Measurements from ENCODE around the gene HEATR3. TPM values are rescaled to one million over a fixed set of nuclear protein-coding genes. Genes with fewer than 3 reads are reported as not detected.

HEATR3 gene
- polyA plus RNA-seq, 3 donors: 10.4 to 40.6 (median 10.7) TPM

GRCh38 chr16:50096791-50097190 is 31.0 kb downstream of the HEATR3 start:
- Histone ChIP-seq H3K4me1 (ENCODE audit: control insufficient read depth in 1 of 2, insufficient read depth in 2 of 2, low read length in 2 of 2) (peaks cover 19% of the 10 kb centered on the region in 2 donors), H3K4me3 (replicated peaks in 1 of 3; ENCODE audit: low read depth in 2 of 3, low read length in 3 of 3) (no peak overlapping the region), H3K4me2 (replicated peaks; ENCODE audit: extremely low read depth, low read length, poor library complexity, severe bottlenecking) (no peak overlapping the region), H4K20me1 (ENCODE audit: insufficient read depth, low read length) (no peaks in the 10 kb centered on the region), H3K9ac (ENCODE audit: insufficient read depth, low read length, poor library complexity, severe bottlenecking) (no peak overlapping the region), H3K27ac (ENCODE audit: low read depth in 1 of 2, low read length in 2 of 2) (peak overlapping the region in 1 of 2 donors; percentile 11), H3K9me3 (replicated peaks in 1 of 2; ENCODE audit: control insufficient read depth in 1 of 2, insufficient read depth in 1 of 2, low read length in 2 of 2) (no peaks in the 10 kb centered on the region), H2AFZ (ENCODE audit: insufficient read depth, low read depth, low read length, poor library complexity, severe bottlenecking) (no peak overlapping the region), H3K79me2 (ENCODE audit: insufficient read depth, low read length) (no peaks in the 10 kb centered on the region), H3K27me3 (ENCODE audit: control insufficient read depth in 2 of 2, insufficient read depth in 2 of 2, low read length in 2 of 2) (no peaks in the 10 kb centered on the region), H3K36me3 (replicated peaks in 1 of 2; ENCODE audit: control insufficient read depth in 1 of 2, insufficient read depth in 2 of 2, low read length in 2 of 2) (peaks cover 42 to 62% of the 10 kb centered on the region in 2 donors)
- no peak overlapping the region for H3K4me3 Mint-ChIP-seq
- H3K9me3 Mint-ChIP-seq: no peaks in the 10 kb centered on the region
- peak overlapping the region in 4 of 7 donors; percentile 1 to 68 (median 42) for H3K27ac Mint-ChIP-seq
- DNase-seq: no peak
- H3K27me3 Mint-ChIP-seq (ENCODE audit: low read depth in 3 of 3): peaks cover 0 to 2% (median 0%) of the 10 kb centered on the region in 3 donors
- no CpG with 5 or more reads among the region's 3 CpGs for WGBS (ENCODE audit: insufficient coverage)
- TF ChIP-seq CTCF (IDR thresholded peaks at IDR 0.05): no peak
- H3K4me1 Mint-ChIP-seq: peaks cover 22% of the 10 kb centered on the region
- H3K36me3 Mint-ChIP-seq: peaks cover 50 to 79% of the 10 kb centered on the region in 2 donors
- intact Hi-C loops (cut with micrococcal nuclease): loop anchor here in 1 of 2 donors (10.0 kb wide), 1 partner anchor 178 kb away; no protein-coding TSS in a partner anchor

GRCh38 chr16:50099957-50100648 is 34.3 kb downstream of the HEATR3 start:
- H3K36me3 Mint-ChIP-seq: peaks cover 64 to 87% of the 10 kb centered on the region in 2 donors
- H3K27ac Mint-ChIP-seq: peak overlapping the region in 2 of 7 donors; percentile 56 to 63
- Histone ChIP-seq H3K9me3 (replicated peaks in 1 of 2; ENCODE audit: control insufficient read depth in 1 of 2, insufficient read depth in 1 of 2, low read length in 2 of 2) (no peaks in the 10 kb centered on the region), H3K4me2 (replicated peaks; ENCODE audit: extremely low read depth, low read length, poor library complexity, severe bottlenecking) (no peak overlapping the region), H3K36me3 (replicated peaks in 1 of 2; ENCODE audit: control insufficient read depth in 1 of 2, insufficient read depth in 2 of 2, low read length in 2 of 2) (peaks cover 75 to 93% of the 10 kb centered on the region in 2 donors), H3K27ac (ENCODE audit: low read depth in 1 of 2, low read length in 2 of 2) (peak overlapping the region in 1 of 2 donors; percentile 26), H3K4me3 (replicated peaks in 1 of 3; ENCODE audit: low read depth in 2 of 3, low read length in 3 of 3) (no peak overlapping the region), H2AFZ (ENCODE audit: insufficient read depth, low read depth, low read length, poor library complexity, severe bottlenecking) (no peak overlapping the region), H3K9ac (ENCODE audit: insufficient read depth, low read length, poor library complexity, severe bottlenecking) (no peak overlapping the region), H3K27me3 (ENCODE audit: control insufficient read depth in 2 of 2, insufficient read depth in 2 of 2, low read length in 2 of 2) (no peaks in the 10 kb centered on the region), H3K4me1 (ENCODE audit: control insufficient read depth in 1 of 2, insufficient read depth in 2 of 2, low read length in 2 of 2) (peaks cover 4 to 17% of the 10 kb centered on the region in 2 donors), H4K20me1 (ENCODE audit: insufficient read depth, low read length) (no peaks in the 10 kb centered on the region), H3K79me2 (ENCODE audit: insufficient read depth, low read length) (no peaks in the 10 kb centered on the region)
- no peak overlapping the region for H3K4me3 Mint-ChIP-seq
- no peak for TF ChIP-seq CTCF (IDR thresholded peaks at IDR 0.05)
- no peak for DNase-seq
- no peaks in the 10 kb centered on the region for H3K9me3 Mint-ChIP-seq
- H3K27me3 Mint-ChIP-seq (ENCODE audit: low read depth in 3 of 3): no peaks in the 10 kb centered on the region
- intact Hi-C loops (cut with micrococcal nuclease): loop anchor here in 1 of 2 donors (10.0 kb wide), 1 partner anchor 175 kb away; no protein-coding TSS in a partner anchor
- WGBS (ENCODE audit: insufficient coverage): 92% methylated on average over 2 of the region's 6 CpGs
- peaks cover 15% of the 10 kb centered on the region for H3K4me1 Mint-ChIP-seq
